Lower leg skin (tissue), 3 donors: ENCODE results near the gene GRIP1.

Experiments used
- CTCF ChIP-seq, 3 donors: fragments of 450-650 bp; IDR thresholded peaks; one replicate each; pipeline ENCODE4 v1.5.1; 2016; ENCODE audit warnings: antibody characterized with exemption in 3 of 3, mild to moderate bottlenecking in 3 of 3, moderate library complexity in 2 of 3
- POLR2A ChIP-seq, 2 donors: fragments of 450-650 bp; IDR thresholded peaks; one replicate each; pipeline ENCODE4 v1.6.1; 2016 to 2017; ENCODE audit warnings: antibody characterized with exemption in 2 of 2, mild to moderate bottlenecking in 1 of 2, moderate library complexity in 1 of 2

DNA sequence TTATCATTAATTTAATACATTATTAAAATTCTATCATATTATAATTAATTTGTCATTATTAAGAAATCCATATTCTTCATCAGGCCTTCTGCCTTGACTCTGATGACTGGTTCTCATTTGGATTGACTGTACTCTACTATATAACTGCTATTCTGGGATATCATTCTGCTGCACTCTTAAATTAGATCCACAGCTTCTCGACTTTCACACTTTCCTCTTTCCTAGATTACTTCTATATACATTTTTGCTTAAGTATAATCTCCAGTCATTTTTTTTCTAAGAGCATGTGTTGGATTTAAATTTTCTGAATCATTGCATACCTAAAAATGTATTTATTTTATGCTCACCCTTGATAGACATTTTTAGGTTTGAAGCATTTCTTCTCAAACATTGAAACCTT is 12.4 kb downstream of the GRIP1 start:
- TF ChIP-seq CTCF (IDR thresholded peaks at IDR 0.05) (no peak), POLR2A (IDR thresholded peaks at IDR 0.05) (no peak)
